Stimulated activated CD4-positive, alpha-beta T cell treated with anti-CD3 and anti-CD28 coated beads, Interleukin-4, amount 100 ng/mL, for 1 hour (primary cell): ENCODE data around the gene U2AF2.

Experiments
- DNase-seq: peaks from one replicate; pipeline ENCODE4 v3.0.0-alpha.2; 2020

Gene U2AF2

DNA sequence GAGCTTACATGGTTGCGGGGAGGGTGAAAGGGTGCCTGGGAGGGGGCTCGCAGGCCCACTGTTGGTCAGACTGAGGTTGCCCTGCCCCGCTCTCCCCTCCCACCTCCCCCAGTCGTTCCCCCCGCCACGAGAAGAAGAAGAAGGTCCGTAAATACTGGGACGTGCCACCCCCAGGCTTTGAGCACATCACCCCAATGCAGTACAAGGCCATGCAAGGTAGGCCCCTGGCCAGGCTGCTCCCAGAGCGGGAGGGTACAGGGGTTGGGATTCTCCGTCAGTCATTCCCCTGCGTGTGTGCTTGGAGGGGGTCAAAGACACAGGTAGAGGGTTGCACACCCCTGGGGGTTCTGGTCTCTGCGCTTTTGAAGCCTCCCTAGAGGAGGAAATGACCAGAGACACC, 5.6 kb downstream of the U2AF2 start:
- no peak for DNase-seq

DNA sequence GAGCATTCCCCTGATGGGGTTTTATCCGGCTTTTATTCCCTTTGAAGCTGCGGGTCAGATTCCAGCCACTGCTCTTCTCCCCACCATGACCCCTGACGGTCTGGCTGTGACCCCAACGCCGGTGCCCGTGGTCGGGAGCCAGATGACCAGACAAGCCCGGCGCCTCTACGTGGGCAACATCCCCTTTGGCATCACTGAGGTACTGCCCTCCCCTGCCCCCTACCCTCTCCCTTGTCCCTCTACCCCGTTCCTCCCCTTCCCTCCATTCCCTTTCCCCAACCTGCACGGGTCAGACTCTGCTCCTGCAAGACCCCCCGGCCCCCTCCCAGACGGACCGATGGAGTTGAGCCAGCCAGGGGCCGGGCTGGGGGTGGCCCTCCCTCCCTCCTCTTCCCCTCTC, 6.2 kb downstream of the U2AF2 start:
- no peak for DNase-seq

DNA sequence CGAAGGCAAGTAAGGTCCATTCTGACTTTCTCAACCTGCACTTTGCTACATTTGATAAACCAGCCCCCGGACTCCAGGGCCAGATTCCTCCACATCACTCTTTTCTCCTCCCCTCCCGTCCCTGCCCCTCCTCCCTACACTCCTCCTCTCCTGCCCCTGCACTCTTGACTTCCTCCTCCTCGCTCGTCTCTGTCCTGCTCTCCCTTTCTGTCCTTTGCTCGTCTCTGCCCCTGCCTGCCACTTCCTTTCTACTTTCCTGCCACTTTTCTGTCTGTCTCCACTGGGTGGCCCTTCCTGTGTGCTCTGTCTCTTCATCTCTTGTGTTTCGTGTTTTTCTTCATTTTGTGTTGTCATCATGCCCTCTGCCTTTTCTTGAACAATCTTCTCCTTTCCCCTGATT, 7.0 kb downstream of the U2AF2 start:
- DNase-seq = no peak

DNA sequence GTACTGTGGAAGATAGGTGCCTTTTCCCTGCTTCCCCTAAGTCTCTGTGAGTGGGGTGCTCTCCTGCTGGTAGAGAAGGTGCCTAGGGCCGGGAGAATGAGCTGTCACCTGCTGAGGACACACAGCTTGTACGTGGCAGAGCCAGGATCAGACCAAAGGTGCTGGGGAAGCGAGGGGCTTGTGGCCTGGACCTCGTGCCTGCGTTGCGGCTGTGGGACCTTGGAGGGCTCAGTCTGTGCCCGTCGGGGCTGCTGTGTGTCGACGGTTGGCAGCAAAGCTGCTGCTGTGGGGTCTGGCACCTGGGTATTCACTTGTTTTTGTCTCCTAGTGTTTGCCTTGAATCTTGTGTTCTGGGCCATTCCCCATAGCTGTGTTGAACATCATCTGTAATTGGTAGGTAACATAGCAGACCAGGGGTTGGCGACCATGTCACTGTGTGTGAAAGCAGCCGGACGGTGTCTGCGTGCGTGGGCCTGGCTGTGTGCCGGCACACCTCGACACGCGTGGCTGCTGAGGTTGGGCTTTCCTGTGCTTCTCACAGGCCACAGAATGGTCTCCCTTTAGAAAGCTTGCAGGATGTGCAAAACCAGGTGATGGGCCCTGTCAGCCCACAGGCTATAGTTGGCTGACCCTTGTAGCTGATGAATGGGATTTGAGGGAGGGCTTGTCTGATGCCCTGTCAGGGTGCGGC, 9.2 kb downstream of the U2AF2 start:
- no peak for DNase-seq

DNA sequence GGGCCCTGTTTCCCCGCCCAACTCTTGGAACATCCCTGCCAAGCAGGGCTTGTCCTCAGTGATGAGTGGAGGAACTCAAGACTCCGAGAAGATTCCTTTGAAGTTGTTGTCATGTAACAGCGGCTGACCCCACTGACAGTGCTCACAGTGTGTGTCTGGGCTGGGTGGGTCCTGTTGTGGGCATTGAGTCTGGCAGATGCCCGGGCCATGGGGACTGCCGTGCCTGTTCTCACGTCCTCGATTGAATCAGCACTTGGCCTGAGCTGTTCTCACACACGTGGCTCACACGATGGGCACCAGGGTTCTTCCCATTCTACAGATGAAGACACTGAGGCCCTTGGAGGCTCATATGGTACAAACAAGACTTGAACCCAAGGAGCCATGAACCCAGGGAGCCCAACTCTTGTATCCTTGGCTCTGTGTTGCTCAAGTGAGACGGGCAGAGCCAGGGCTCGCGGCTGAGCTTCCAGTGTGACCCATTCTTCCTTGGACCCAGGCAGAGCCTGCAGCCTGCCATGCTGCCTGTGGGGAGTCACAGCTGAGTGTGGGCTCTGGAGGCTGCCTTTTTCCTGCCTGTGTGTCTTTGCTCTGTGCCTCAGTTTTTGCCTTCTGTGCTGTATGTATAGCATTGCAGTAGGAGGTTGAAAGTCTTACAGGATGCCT, 11.6 kb downstream of the U2AF2 start:
- no peak for DNase-seq

DNA sequence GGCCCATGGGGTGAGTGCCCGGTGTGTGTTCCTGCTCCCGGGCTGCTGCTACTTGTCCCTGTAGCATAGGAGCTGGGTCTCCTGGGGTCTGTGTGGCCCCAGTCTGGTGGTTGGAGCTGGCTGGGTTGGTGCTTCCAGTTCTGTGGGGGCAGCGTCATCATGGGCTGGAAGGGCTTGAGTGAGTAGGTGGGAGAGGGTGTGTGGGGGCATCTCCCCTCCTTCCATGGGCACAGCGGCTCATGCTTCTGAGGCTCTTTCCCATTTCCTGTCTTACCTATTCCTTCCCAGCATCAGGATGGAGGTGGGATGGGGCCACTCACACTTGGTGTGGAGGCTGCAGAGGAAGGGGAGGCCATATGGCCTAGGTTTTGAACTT, 12.2 kb downstream of the U2AF2 start:
- no peak for DNase-seq

DNA sequence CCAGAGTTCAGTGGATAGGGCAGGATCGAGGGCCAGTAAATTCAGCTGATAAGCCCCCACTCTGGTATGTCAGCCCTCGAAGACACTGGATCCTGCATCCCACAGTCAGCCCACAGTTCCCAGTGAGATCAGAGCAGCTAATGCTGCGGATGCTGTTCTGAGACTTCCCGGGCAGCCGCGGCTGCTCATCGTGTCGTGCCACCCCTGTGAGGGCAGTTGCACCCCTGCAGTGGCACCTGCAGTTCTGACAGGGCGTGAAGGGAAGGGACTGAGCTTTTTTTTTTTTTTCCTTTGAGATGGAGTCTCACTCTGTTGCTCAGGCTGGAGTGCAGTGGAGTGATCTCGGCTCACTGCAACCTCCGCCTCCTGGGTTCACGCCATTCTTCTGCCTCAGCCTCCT, 12.7 kb downstream of the U2AF2 start:
- no peak for DNase-seq

DNA sequence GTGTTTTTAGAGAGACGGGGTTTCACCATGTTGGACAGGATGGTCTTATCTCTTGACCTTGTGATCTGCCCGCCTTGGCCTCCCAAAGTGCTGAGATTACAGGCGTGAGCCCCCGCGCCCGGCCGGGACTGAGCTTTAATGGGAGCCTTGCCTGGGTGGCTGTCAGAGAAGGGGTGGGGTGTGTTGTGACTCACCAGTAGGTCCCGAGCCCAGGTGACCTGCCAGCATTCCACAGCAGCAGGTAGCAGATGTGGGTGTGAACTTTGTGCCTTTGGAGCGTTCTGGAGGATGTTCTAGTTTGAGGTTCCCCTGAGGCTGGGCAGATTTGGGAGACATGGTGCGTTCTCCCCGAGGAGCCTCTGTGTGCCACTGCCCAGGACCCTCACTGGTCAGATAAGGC, 13.1 kb downstream of the U2AF2 start:
- no peak for DNase-seq

DNA sequence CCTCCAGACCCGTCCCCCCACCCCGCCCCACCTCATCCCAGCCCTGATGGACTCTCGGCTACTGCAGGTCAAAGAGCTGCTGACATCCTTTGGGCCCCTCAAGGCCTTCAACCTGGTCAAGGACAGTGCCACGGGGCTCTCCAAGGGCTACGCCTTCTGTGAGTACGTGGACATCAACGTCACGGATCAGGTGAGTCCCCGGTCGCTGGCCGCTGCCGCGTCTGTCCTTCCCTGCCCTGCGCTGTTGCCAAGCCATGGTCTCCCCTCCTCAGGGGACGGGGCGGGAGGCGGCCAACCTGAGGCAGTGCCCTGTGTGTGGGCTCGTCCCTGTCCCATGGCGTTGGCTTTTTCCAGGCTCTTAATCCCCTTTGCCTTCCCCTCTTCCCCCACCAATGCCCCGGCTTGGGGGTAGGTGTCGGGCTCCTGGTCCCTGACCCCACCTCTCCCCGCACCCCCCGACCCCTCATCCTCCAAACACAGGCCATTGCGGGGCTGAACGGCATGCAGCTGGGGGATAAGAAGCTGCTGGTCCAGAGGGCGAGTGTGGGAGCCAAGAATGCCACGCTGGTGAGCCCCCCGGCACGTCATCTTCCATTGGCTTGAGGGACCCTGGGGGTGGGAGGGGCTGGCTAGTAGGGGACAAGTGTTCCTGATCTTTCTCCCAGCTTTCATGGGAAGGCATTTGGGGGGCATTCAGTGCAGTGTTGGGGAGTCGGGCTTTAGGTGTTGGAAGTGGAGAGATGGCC, 13.9 kb downstream of the U2AF2 start:
- no peak for DNase-seq

DNA sequence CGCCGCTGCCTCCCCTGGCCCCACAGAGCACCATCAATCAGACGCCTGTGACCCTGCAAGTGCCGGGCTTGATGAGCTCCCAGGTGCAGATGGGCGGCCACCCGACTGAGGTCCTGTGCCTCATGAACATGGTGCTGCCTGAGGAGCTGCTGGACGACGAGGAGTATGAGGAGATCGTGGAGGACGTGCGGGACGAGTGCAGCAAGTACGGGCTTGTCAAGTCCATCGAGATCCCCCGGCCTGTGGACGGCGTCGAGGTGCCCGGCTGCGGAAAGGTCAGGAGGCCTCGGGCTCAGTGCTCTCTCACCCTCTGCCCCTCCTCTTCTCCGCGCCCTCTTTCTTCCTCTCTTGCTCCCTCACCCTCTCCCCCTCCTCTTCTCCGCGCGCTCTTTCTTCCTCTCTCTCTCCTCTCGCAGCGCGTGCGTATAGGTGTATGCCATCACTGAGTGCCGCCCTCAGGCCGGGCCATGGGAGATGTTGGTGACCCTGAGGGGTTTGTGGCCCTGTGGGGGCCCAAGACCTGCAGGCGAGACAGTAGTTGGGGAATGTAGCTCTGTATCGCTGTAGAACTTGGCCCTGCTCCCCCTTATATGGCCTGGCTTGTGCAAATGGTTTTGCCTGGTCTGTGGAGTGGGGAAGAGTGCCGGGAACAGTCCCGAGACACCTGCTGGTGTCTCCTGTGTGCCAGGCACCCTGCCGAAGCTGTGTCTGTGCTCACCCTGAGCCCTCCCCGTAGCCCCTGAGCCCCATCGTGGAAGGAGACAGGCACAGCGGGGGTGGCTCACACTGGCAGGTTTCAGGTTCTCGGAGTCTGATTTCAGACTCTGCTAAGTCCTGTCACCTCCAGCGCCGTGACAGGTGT, 14.8 kb downstream of the U2AF2 start:
- DNase-seq = no peak

DNA sequence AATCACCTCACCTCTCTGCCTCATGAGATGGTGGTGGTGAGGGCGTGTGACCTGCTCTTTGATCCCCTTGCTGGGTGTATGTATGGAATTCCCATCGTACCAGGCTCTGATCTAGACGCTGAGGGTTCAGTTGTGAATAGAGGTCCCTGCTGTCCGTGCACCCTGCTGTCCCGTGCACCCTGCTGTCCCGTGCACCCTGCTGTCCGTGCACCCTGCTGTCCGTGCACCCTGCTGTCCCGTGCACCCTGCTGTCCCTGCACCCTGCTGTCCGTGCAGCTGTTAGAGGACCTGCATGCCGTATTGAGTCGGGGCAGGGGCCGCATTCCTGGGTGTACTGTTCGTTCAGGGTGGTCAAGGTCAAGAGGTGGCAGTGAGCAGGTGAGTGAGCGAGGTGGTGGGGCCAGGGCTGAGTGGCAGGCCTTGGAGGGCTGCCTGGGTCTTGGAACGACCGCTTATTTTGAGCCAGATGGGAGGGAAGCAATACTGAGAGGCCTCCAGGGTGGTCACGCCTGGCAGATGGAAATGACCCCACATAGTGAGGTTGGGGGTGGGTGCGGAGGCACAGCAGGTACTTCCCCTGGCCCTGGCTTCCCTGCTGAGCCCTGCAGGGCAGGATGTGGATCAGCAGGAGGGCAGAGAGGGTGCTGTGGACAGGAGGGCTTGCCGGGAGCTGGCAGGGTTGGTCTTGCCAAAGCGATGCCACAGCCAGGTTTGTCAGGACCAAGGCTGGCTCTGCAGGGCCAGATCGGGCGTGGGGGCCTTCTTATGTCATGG, 15.6 kb downstream of the U2AF2 start:
- DNase-seq = peak; percentile 22

DNA sequence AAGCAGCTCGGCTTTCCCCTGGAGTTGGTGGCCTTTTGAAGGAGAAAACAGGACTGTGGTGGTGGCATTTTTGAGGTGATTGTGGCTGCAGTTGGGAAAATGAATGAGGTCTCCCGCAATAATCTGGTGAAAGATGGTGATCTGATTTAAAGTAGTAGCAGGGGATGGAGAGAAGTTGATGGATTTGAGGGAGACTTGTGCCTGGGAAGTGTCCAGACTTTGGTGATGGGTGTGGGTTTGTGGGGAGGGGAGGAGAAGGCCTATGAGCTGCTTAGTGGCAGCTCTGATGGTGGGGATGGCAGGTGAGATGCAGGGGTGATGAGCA, 16.2 kb downstream of the U2AF2 start:
- DNase-seq = no peak

DNA sequence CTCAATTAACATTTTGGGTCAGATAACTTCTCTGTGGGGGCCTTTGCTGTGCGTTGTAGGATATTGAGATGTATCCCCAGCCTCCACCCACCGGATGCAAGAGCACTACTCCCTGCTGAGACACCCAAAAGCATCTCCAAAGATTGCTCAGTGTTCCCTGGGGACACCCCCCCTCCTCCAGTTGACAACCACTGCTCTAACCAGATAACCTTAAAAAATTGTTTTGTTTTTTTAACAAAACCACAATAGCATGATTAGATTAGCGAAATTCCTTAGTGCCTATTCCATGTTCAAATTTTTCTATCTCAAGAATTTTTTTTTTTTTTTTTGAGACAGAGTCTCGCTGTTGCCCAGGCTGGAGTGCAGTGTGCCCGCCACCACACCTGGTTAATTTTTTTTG, 17.6 kb downstream of the U2AF2 start:
- no peak for DNase-seq

DNA sequence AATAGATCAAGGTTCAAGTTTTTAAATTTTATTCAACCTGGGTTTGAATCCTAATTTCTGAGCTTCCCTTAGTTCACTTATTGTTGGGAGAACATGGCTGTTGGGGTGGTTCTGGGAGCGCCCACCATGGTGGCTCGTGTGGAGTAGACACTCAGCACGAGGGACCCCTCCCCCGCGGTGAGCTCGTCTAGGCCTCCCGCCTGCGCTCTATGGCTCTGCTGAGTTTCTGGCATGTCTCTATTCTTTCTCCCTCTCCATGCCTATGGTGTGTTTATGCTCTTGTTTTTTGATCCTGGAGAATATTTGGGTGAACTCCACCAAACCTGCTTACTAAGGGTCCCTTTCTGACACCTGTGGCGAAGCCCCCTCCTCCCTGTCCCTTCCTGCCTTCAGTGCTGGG, 18.6 kb downstream of the U2AF2 start:
- no peak for DNase-seq

DNA sequence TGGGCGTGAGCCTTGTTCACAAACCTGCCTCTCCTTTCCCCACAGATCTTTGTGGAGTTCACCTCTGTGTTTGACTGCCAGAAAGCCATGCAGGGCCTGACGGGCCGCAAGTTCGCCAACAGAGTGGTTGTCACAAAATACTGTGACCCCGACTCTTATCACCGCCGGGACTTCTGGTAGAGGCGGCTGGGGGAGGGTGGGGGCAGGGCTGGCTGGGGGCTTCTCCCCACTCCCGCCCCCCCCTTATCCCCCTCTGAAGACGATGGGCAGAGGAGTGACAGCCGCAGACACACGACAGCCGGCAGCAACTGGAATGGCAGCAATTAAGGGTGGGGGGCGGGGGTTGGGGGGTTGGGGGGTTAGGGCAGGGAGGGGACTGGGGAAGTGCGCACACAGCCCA, 19.1 kb downstream of the U2AF2 start:
- no peak for DNase-seq

DNA sequence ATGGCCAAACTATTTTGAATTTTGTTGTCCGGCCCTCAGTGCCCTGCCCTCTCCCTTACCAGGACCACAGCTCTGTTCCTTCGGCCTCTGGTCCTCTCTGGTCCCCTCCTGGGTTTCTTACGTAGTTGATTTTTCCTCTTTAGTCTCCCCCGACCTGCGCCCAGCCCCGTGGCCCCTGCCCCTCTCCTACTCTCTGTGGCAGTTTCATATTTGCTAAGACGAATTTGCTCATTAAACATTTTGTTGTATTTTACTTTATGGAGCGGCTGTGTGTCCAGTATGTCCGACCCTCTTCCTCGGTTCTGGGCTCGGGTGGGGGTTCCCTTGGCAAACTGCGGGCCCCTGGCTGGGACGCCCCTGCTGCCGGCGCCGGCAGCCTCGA, 19.6 kb downstream of the U2AF2 start:
- DNase-seq = no peak

DNA sequence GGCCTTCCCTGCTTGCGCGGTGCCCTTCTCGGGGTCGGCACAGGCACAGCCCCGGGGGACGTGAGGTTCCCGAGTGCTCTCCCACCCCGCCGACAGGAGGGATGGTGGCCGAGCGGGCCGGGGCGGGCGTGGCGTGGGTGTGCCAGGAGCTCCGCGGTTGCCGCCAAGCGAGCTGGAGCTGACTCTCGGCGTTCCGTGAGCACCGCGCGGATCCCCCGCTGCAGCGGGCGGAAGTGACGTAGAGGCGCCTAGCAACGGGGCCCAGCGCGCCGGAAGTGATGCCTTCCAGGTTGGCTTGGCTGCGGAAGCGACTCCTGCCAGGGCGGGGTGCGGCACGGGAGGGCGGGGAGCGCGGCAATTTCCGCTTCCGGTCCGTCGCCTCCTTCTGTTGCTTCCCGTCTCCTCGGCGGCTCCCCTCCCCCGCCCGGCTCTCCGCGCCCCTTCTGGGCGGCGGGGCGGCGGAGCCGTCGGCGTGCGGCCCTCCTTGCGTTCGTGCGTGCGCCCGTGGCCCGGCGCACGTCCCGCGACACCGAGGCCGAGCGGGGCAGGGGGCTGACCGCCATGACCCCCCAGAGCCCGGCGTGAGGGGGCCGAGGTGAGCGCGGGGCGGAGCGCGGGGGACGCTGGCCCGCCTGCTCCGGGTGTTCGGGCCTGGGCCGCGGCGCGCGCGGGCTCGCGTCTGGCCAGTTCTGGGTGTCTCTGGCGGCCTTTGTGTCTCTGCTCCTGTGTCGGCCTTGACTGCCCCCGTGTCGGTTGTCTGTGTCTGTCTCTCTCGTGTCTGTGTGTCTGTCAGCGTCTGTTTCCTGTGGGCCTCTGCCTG, 20.2 kb downstream of the U2AF2 start, which contains the start of gene EPN1:
TSS of gene EPN1 (plus strand) at position 386 of the 820 bp plus-strand sequence. CDS start 3,402 bp downstream, outside the sequence.
- DNase-seq = peak; percentile 97

DNA sequence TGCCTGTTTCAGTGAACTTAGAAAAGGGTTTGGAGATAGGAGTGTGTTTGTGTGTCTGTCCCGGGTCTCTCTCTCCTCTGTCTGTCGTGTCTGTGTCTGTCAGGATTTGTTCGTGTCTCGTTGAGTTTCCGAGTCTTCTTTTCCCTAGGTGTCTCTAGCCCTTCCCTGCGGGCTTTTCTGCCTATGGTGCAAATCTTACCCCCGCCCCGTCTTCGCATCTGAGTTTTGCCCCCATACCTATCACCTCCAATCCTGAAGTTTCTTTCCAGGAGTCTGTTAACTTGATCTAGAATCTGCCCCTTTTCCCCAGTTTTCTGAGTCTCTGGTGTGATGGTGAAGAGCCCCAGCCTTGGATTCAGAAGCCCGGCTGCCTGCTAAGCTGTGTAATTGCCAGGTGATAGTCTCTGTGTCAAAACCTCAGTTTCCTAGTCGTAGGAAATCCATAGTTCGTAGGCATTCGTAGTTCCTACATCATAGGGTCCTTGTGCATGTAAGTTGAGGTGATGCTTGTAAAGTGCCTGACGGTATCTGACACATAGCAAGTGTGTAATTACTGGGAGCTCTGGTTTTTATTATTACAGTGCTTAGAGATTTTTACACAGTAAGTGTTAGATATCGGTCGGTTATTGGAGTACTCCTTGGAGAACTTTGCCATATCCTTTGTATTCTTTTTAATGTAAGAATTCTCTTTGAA, 21.0 kb downstream of the U2AF2 start:
- DNase-seq = no peak

DNA sequence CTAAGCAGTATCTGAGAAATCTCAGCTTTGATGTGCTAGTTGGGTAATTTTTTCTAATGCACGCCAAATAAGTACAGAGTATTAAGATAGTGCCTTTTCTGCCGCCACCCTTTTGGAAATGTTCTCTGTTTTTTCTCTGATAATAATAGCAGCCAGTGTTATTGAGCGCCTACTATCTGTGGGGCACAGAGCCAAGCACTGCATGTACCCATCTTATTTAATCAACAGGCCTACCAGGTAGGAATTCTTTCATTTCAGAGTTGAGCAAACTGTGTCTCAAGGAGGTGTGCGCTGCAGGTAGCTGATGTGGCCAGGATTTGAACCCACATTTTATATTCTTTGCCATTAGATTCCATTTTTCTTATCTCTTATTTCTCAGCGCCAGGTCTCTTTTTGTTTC, 21.5 kb downstream of the U2AF2 start:
- no peak for DNase-seq

DNA sequence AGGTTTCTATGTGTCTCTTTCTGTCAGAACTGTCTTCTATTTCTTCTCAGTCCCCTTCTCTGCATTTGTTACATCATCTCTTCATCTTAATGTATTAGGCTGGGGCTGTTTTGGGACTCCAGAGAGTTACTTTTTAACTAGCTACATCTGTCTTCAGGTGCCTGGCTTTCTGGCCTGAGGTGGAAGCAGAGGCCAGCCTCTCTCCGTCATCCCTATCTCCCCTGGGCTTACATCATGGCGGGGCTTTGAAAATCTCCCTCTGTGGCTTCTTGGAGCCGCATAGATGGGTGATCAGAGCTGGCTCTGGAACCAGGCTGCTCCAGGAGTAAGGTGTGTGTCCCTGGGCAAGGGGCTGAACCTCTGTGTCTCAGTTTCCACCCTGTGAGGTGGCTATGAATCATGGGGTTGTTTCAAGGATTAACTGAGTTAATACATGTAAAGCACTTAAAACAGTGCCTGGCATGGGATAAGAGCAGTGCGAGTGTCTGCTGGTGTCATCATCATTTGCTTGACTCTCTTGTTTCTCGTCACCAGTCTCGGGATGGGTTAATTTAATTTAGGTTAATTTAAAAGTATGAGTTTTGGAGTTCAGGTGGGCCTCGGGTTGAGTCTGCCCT, 22.2 kb downstream of the U2AF2 start:
- DNase-seq = no peak
